Right lung (tissue), 5 donors: ENCODE data around the gene DUSP22. TPM values are rescaled to one million over a fixed set of nuclear protein-coding genes. Genes with fewer than 3 reads are reported as not detected.

ENCODE experiments used
- DNase-seq, 2 donors: peaks; one replicate each; pipeline ENCODE4 v3.0.0-alpha.2; 2013
- polyA plus RNA-seq, 5 donors: library from polyadenylated mRNA; unstranded; fragments of 120-200 nt; gene quantifications; one replicate each; pipeline versions ENCODE4 v1.2.1 to v1.2.3, GENCODE V29; 2013; ENCODE audit warnings: inconsistent platforms in 1 of 5, low replicate concordance in 1 of 5; ENCODE audit not compliant: insufficient read length in 5 of 5, insufficient read depth in 1 of 5

DUSP22 gene
- polyA plus RNA-seq, 5 donors: 29.0 to 33.1 (median 29.9) TPM

- DNase-seq: no peak
These were observed 44.1 kb downstream of the DUSP22 start for GRCh38 chr6:336159-337114.

- no peak for DNase-seq
These were observed 45.6 kb downstream of the DUSP22 start for GRCh38 chr6:337805-338368.

DNA sequence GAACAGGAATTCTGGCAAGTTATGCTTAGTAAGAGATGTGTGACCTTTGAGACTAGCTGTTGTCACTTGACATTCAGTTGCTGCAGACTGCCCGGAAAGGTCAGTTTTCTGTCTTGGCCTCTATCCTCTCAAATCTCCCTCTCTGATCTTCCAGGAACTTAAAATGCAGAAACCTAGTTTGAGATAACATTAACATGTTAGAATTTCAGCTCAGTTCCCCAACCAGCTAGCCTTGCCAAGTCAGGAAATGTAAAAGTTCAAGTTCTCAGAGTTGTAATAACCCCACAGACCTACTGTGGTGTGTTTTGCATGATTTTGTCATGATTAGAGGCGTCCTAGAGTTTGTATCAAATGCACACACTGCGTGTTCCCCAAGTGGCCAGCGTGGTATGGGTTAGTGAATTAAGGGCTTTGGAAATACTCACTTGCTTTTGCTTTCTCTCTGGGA lies 46.6 kb downstream of the DUSP22 start:
- DNase-seq: no peak

DNA sequence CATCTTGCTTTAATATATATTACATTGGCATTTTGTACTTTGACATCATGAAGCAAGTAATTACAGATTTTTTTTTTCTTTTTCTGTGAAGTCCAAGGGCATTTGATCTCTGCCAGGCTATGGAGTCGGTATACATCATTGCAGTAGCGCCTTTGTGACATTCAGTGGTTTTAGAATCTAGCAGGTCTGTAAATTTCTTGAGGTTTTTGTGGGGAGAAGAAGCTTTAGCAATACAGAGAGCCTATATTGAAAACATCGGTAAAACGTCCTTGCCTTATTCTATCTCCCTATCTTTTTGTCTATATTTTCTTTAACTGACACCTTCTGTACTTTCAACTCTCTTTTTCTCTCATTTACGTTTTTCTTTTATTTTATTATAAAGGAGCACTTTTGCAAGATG lies 47.2 kb downstream of the DUSP22 start:
- DNase-seq: no peak

GRCh38 chr6:340186-340955 lies 48.1 kb downstream of the DUSP22 start:
- DNase-seq: no peak

DNA sequence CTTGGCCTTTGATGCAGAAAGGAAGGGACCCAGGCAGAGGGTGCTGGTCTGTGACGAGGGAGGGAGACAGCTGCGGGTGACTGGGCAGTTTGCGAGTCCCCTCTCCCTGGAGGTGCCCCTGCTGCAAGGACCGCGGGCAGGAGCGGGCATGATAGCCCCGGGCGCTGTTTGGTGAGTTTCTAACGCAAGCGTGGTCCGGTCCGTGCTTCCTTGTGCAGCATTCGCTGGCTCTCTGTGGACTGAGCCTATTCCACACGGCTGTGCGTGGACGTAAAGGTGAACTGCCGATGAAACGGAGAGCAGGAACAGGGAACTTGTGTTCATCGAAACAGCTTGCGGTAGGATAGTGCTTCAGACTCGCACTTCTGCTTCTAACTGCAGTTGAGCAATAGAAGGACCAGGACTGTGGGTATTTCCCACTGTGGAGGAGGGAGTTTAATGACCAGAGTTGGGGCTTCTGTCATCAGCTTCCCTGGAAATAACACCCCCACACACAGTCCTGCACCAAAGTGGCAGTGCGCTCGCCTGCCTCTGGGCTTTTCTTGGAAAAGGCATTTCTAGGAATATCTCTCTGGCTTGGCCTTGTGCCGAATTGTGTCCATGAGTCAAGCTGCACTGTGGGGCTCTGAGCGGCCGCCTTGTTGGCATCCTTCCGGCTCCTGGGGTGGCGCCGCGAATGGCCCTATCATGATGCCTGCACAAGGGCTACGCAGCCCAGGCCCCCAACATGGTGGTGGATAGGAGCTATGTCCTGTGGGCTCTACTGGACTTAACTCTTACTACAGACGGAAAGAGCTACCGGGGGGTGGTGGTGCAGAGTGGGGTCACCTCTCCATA lies 48.9 kb downstream of the DUSP22 start:
- DNase-seq: no peak

GRCh38 chr6:341914-342831 lies 49.9 kb downstream of the DUSP22 start:
- no peak for DNase-seq

DNA sequence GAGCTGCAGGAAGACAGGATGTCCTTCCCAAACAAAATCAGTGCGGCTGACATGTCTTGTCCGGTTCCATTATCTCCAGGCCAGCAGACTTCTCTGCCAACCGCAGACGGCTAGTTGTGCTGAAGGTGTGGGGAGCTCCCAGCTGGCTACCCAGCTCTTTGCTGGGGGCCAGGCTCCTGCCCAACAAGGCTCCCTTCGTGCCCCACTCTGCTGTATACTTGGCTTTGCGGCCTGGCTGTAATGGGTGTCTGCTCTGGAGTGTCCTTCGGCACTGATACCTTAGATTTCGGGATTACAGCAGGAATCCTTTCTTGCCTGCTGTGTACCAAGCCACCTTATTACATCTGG lies 50.5 kb downstream of the DUSP22 start:
- no peak for DNase-seq

GRCh38 chr6:343226-343935 lies 51.1 kb downstream of the DUSP22 start:
- DNase-seq: no peak

DNA sequence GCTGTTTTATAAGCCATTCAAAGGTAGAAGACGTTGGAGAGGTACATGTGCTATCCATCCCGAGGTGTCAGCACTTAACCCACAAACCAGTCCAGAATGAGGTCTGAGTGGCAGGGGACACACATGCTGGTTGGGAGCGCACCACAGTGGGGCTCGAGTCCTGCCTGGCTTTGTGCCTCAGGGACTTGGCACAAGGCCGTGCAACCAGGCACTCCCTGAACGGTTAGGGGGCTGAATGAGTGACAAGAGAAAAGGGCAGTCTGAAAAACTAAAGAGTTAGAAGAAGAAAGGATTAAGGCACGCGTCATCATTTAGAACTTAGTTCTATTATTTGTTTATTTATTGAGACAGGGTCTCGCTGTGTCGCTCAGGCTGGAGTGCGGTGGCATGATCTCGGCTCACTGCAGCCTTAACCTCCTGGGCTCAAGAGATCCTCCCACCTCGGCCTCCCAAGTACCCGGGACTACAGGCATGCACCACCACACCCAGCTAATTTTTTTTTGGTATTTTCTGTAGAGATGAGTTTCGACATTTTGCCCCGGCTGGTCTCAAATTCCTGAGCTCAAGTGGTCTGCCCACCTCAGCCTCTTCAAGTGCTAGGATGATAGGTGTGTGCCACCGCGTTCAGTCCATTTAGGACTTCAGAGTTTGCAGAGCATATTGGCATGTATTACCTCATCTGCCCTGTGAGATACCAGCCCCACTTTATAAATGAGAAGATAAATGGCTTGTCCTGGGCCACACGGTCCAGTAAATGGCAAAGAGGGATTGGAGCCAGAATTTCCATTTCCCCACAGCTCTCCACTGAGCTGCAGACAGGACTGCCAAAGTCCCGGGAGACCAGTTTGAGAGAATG lies 51.9 kb downstream of the DUSP22 start:
- no peak for DNase-seq

DNA sequence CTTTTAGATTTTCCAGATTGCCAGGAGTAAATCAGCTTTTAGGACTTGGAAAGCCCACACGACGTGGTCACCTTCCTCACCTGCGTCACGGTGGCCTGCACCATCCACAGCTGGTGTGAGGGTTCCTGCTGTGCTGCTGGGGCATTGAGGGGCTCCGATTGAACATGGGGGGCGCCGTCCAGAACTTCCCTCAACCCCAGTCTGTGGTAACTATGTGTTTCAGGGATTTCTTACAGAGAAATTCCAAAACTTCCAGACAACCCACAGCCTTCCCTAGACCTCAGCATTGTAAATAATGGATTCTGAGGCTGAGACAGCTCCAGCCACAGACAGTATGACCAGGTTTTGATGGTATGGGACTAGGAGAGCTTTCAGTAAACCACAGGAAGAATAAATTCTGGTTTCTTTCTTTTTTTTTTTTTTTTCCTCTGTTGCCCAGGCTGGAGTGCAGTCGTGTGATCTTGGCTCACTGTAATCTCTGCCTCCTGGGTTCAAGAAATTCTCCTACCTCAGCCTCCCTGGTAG lies 52.6 kb downstream of the DUSP22 start:
- no peak for DNase-seq

- DNase-seq: no peak
These were observed 53.6 kb downstream of the DUSP22 start for GRCh38 chr6:345747-346385.

DNA sequence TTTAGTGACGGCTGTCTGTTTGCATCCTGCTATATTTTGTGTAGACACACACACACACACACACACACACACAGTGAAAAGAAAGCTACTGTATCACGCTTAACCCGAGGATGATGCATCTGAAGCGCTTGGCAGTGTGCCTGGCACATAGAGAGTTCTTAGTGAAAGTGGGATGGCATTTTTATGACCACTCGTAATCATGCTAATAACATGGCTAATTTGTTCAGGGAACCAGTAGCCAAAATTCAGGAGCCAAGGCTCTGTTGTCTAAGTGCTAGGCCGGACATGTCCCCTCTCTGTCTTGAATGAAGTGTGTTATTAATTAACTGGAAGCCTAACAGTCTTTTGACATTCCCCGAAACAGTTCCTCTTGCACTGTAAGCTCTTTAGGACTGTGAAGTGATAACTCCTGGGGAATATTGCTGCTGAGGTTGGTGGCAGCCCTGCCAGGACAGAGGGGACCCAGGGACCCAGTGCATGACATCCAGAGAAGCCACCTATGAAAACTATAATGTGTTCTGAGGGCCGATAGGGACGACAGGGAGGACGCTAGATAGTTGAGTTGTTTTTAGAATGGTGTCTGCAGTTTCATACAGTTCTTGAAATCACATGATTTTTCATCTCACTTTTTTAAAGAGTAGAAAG lies 54.2 kb downstream of the DUSP22 start:
- no peak for DNase-seq

GRCh38 chr6:347232-347631 lies 54.9 kb downstream of the DUSP22 start:
- DNase-seq: no peak

DNA sequence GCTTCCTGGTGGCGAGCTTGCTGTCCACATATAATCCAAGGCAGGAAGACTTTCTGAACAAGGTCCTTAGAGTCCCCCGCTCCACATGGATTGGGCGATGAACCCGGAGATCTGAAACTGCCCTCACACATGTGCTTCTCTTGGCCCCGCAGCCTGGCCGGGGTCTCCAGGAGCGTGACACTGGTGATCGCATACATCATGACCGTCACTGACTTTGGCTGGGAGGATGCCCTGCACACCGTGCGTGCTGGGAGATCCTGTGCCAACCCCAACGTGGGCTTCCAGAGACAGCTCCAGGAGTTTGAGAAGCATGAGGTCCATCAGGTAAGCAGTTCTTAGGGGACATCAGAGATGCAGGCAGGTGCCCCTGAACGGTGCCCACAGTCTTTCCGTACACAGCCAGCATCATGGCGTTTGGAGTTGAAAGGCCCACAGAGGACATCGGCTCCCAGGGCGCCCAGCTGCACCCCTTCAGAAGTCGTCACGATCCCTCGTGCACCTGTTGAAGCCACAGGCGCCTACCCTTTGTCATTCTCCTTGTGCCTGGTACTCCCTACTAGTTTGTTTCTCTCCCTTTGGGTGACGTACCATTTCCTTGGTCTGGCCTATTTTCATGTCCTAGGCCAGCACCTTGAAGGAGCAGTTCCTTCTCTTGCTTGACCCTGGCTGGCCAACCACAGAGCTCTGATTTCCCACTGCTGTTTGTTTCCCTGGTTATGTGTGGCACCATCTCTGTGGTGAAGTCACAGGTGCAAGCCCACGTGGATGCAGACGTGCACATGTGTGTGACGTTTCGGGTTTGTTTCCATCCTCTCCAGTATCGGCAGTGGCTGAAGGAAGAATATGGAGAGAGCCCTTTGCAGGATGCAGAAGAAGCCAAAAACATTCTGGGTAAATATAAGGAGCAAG lies 55.9 kb downstream of the DUSP22 start:
- DNase-seq: no peak

DNA sequence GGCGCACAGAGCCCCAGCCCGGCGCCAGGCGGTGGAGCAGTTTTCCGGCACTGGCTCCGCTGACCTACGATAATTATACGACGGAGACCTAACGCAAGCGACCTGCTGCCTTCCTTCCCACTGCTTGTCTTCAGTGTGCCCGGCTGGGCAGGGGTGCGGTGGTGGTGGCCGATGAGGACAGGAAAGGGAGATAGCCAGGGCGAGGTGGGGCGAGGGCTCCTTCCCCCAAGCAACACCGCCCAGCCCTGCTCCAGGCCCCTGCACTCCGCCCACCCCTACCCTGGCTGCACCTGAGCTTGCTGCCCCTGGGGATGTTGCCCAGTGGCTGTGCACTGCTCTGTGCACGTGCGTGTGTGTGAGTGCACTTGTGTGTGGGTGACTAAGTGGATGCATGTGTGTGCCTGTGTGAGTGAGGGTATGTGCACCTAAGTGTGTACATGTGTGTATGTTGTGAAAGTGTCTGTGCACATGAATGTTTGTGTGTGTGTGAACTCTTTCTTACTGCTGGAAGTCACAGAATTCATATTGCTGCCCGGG lies 56.6 kb downstream of the DUSP22 start:
- no peak for DNase-seq
